Measurements from ENCODE around the gene NATD1.

Gene NATD1

GRCh38 chr17:21252796-21253645 lies at the start of gene NATD1:
TSS of gene NATD1 (minus strand) at chr17:21253410. CDS start at chr17:21253264, 146 bp downstream.
- peak; percentile 73 for DNase-seq (ENCODE audit: low spot score)

GRCh38 chr17:21301593-21302550 lies 48.7 kb upstream of the NATD1 start:
- no peak for DNase-seq (ENCODE audit: low spot score)

- DNase-seq (ENCODE audit: low spot score), result no peak
Observed at GRCh38 chr17:21300601-21301571, 47.7 kb upstream of the NATD1 start.

GRCh38 chr17:21299981-21300600 lies 46.9 kb upstream of the NATD1 start:
- DNase-seq (ENCODE audit: low spot score), result no peak

- no peak for DNase-seq (ENCODE audit: low spot score)
Observed at GRCh38 chr17:21298983-21299519, 45.8 kb upstream of the NATD1 start.

GRCh38 chr17:21298056-21298982 lies 45.1 kb upstream of the NATD1 start:
- no peak for DNase-seq (ENCODE audit: low spot score)

GRCh38 chr17:21297597-21297996 lies 44.4 kb upstream of the NATD1 start:
- no peak for DNase-seq (ENCODE audit: low spot score)

- DNase-seq (ENCODE audit: low spot score), result no peak
Observed at GRCh38 chr17:21297026-21297520, 43.9 kb upstream of the NATD1 start.

- no peak for DNase-seq (ENCODE audit: low spot score)
Observed at GRCh38 chr17:21296097-21297025, 43.2 kb upstream of the NATD1 start.

- DNase-seq (ENCODE audit: low spot score), result peak; percentile 57
Observed at GRCh38 chr17:21295036-21295952, 42.1 kb upstream of the NATD1 start.

- DNase-seq (ENCODE audit: low spot score), result no peak
Observed at GRCh38 chr17:21294321-21295035, 41.3 kb upstream of the NATD1 start.

GRCh38 chr17:21293831-21294210 lies 40.6 kb upstream of the NATD1 start:
- no peak for DNase-seq (ENCODE audit: low spot score)

GRCh38 chr17:21292867-21293830 lies 39.9 kb upstream of the NATD1 start:
- DNase-seq (ENCODE audit: low spot score), result no peak

- DNase-seq (ENCODE audit: low spot score), result no peak
Observed at GRCh38 chr17:21291862-21292261, 38.7 kb upstream of the NATD1 start.

- DNase-seq (ENCODE audit: low spot score), result no peak
Observed at GRCh38 chr17:21291357-21291756, 38.1 kb upstream of the NATD1 start.

Measured in NAMALWA (cell line).